IMR-90 (cell line): ENCODE results near the gene STRIP2. TPM values are rescaled to one million over a fixed set of nuclear protein-coding genes. Genes with fewer than 3 reads are reported as not detected.

Source experiments
- ATAC-seq: fragments of 200-7000 bp; cut with Tn5 transposase; 2 replicates; pipeline ENCODE4 v1.9.1; 2020; ENCODE audit warnings: low read depth, mild to moderate bottlenecking, moderate library complexity
- BruUV-seq: library from RNA; stranded (reverse); fragments of 400-500 nt; replicated peaks from 2 replicates; lab custom pipeline; 2021; lab: Mats Ljungman, UMichigan
- CTCF ChIA-PET: fragments of 300-600 bp; formaldehyde crosslinking; extraction: SDS; loops from one replicate; lab custom pipeline; 2021; ENCODE audit warnings: antibody characterized with exemption; lab: Yijun Ruan, JAX
- POLR2A ChIA-PET: fragments of 300-600 bp; sonication (Branson Sonifier 250); formaldehyde crosslinking; loops from one replicate; lab custom pipeline; 2022; ENCODE audit warnings: antibody characterized with exemption; ENCODE audit not compliant: unreplicated experiment; lab: Charles Lee
- DNase-seq: peaks from one replicate; pipeline ENCODE4 v3.0.0; 2013
- H2AFZ ChIP-seq: replicated peaks from 2 replicates; pipeline ENCODE3; 2013; ENCODE audit warnings: low read length, mild to moderate bottlenecking; ENCODE audit not compliant: poor library complexity
- H2AK5ac ChIP-seq: 2 replicates; pipeline ENCODE4 v1.6.1; 2013; ENCODE audit warnings: low read depth, low read length, inconsistent platforms
- H2AK9ac ChIP-seq: replicated peaks from 2 replicates; pipeline ENCODE3; 2013; ENCODE audit warnings: mild to moderate bottlenecking, low read depth, low read length, moderate library complexity; ENCODE audit not compliant: poor library complexity
- H2BK120ac ChIP-seq: 2 replicates; pipeline ENCODE4 v1.6.1; 2013; ENCODE audit warnings: low read depth, low read length, inconsistent platforms
- H2BK15ac ChIP-seq: 3 replicates; pipeline ENCODE4 v1.6.1; 2013; ENCODE audit warnings: low read depth, low read length, inconsistent platforms
- H2BK20ac ChIP-seq: 2 replicates; pipeline ENCODE4 v1.6.1; 2013; ENCODE audit warnings: low read depth, mild to moderate bottlenecking, inconsistent platforms, low read length, moderate library complexity
- H2BK5ac ChIP-seq: 2 replicates; pipeline ENCODE4 v1.6.1; 2013; ENCODE audit warnings: mild to moderate bottlenecking, low read depth, low read length, inconsistent platforms; ENCODE audit not compliant: poor library complexity, severe bottlenecking
- H3K14ac ChIP-seq: replicated peaks from 2 replicates; pipeline ENCODE4 v1.6.1; 2013; ENCODE audit warnings: low read depth, low read length, inconsistent platforms
- H3K18ac ChIP-seq: 2 replicates; pipeline ENCODE4 v1.6.1; 2013; ENCODE audit warnings: low read depth, low read length, control low read depth
- H3K23ac ChIP-seq: 2 replicates; pipeline ENCODE4 v1.6.1; 2013; ENCODE audit warnings: low read depth, low read length, inconsistent platforms
- H3K27ac ChIP-seq: 2 replicates; pipeline ENCODE4 v1.5.1; 2013; ENCODE audit warnings: mild to moderate bottlenecking, control low read depth, low read length; ENCODE audit not compliant: insufficient read depth
- H3K27me3 ChIP-seq: 2 replicates; pipeline ENCODE4 v1.6.1; 2013; ENCODE audit warnings: low read length; ENCODE audit not compliant: control insufficient read depth, insufficient read depth
- H3K36me3 ChIP-seq: 2 replicates; pipeline ENCODE4 v1.6.1; 2013; ENCODE audit warnings: low read length, mixed read lengths; ENCODE audit not compliant: control insufficient read depth, insufficient read depth
- H3K4ac ChIP-seq: 2 replicates; pipeline ENCODE4 v1.6.1; 2013; ENCODE audit warnings: low read depth, low read length, inconsistent platforms
- H3K4me1 ChIP-seq: 2 replicates; pipeline ENCODE4 v1.6.1; 2013; ENCODE audit warnings: low read length, mixed read lengths; ENCODE audit not compliant: control insufficient read depth, insufficient read depth
- H3K4me2 ChIP-seq: 2 replicates; pipeline ENCODE4 v1.6.1; 2013; ENCODE audit warnings: low read depth, mild to moderate bottlenecking, control low read depth, low read length, moderate library complexity
- H3K4me3 ChIP-seq: 2 replicates; pipeline ENCODE4 v1.5.1; 2013; ENCODE audit warnings: low read depth, mild to moderate bottlenecking, control low read depth, low read length, moderate library complexity; ENCODE audit not compliant: insufficient read depth
- H3K56ac ChIP-seq: 2 replicates; pipeline ENCODE4 v1.6.1; 2013; ENCODE audit warnings: low read length, inconsistent platforms; ENCODE audit not compliant: insufficient read depth; ENCODE audit errors: extremely low read depth
- H3K79me1 ChIP-seq, 2 experiments: 2 replicates each; pipeline ENCODE4 v1.6.1; 2013; ENCODE audit warnings: low read length in 2 of 2, inconsistent platforms in 1 of 2, low read depth in 1 of 2
- H3K9ac ChIP-seq: 2 replicates; pipeline ENCODE4 v1.6.1; 2013; ENCODE audit warnings: low read depth, low read length, control low read depth
- H3K9me1 ChIP-seq: 2 replicates; pipeline ENCODE4 v1.6.1; 2013; ENCODE audit warnings: low read length, inconsistent platforms; ENCODE audit not compliant: insufficient read depth
- H3K9me3 ChIP-seq: 2 replicates; pipeline ENCODE4 v1.6.1; 2013; ENCODE audit warnings: low read length; ENCODE audit not compliant: control insufficient read depth, insufficient read depth
- H4K20me1 ChIP-seq: 2 replicates; pipeline ENCODE4 v1.6.1; 2013; ENCODE audit warnings: low read length, inconsistent platforms; ENCODE audit not compliant: insufficient read depth
- H4K5ac ChIP-seq: 2 replicates; pipeline ENCODE4 v1.6.1; 2013; ENCODE audit warnings: mild to moderate bottlenecking, low read depth, low read length, control low read depth
- H4K8ac ChIP-seq, 2 experiments: 2 replicates each; pipeline ENCODE4 v1.6.1; 2013; ENCODE audit warnings: low read depth in 2 of 2, low read length in 2 of 2, control low read depth in 1 of 2, inconsistent platforms in 1 of 2
- H4K91ac ChIP-seq: 2 replicates; pipeline ENCODE4 v1.6.1; 2013; ENCODE audit warnings: low read depth, low read length, inconsistent platforms; ENCODE audit not compliant: insufficient read depth
- BHLHE40 ChIP-seq: fragments of 150-350 bp; IDR thresholded peaks from 2 replicates; pipeline ENCODE4 v1.6.1; 2016; ENCODE audit warnings: mild to moderate bottlenecking, low read depth, low read length
- CHD1 ChIP-seq: IDR thresholded peaks from 2 replicates; pipeline ENCODE4 v1.6.1; 2012; ENCODE audit warnings: low read depth, low read length, improper control_type of control experiment
- FOS ChIP-seq: fragments of 150-350 bp; IDR thresholded peaks from 2 replicates; pipeline ENCODE4 v1.6.1; 2016; ENCODE audit warnings: low read depth, low read length
- MAZ ChIP-seq: IDR thresholded peaks from 2 replicates; pipeline ENCODE4 v1.6.1; 2012; ENCODE audit warnings: low read depth, mild to moderate bottlenecking, low read length, improper control_type of control experiment, moderate library complexity, borderline replicate concordance
- MXI1 ChIP-seq: IDR thresholded peaks from 2 replicates; pipeline ENCODE4 v1.6.1; 2012; ENCODE audit warnings: low read depth, mild to moderate bottlenecking, low read length, moderate library complexity, borderline replicate concordance
- NFE2L2 ChIP-seq: fragments of 150-350 bp; IDR thresholded peaks from 2 replicates; pipeline ENCODE4 v1.6.1; 2016; ENCODE audit warnings: low read depth, mild to moderate bottlenecking, low read length
- POLR2A ChIP-seq: IDR thresholded peaks from 2 replicates; pipeline ENCODE4 v1.6.1; 2012; ENCODE audit warnings: mild to moderate bottlenecking, low read depth, low read length
- RAD21 ChIP-seq: IDR thresholded peaks from 2 replicates; pipeline ENCODE4 v1.6.1; 2012; ENCODE audit warnings: low read length, improper control_type of control experiment
- RFX5 ChIP-seq: IDR thresholded peaks from 2 replicates; pipeline ENCODE4 v1.8.0; 2012; ENCODE audit warnings: low read depth, mild to moderate bottlenecking, low read length, moderate library complexity
- dilution Hi-C: fragments of 300-500 bp; cut with HindIII; formaldehyde crosslinking; loops from one replicate; pipeline ENCODE4 v1.14.3; 2018; ENCODE audit warnings: low sequenced_read_pairs; ENCODE audit not compliant: unreplicated experiment
- in situ Hi-C: fragments of 300-500 bp; cut with MboI; formaldehyde crosslinking; loops from 3 replicates; pipeline ENCODE4 v1.14.3; 2019; ENCODE audit warnings: low sequenced_read_pairs, inconsistent platforms, mixed read lengths
- intact Hi-C: fragments of 100-400 bp; cut with micrococcal nuclease; formaldehyde crosslinking; loops from 2 replicates; pipeline ENCODE4 v1.10.0; 2022
- polyA plus RNA-seq, 3 experiments: library from polyadenylated mRNA; depleted of rRNA; stranded (reverse); fragments of >200 nt; gene quantifications; 2 replicates each; pipeline ENCODE4 v1.2.3, GENCODE V29; 2012; ENCODE audit warnings: low replicate concordance in 1 of 3
- total RNA-seq: library from RNA; depleted of rRNA; stranded (reverse); fragments of >200 nt; gene quantifications from 2 replicates; pipeline ENCODE4 v1.2.3, GENCODE V29; 2012

The STRIP2 gene
- total and polyA plus RNA-seq, 2 of the 4 experiments (the other 2 are of a cell fraction), result 1.8 to 3.0 TPM

DNA sequence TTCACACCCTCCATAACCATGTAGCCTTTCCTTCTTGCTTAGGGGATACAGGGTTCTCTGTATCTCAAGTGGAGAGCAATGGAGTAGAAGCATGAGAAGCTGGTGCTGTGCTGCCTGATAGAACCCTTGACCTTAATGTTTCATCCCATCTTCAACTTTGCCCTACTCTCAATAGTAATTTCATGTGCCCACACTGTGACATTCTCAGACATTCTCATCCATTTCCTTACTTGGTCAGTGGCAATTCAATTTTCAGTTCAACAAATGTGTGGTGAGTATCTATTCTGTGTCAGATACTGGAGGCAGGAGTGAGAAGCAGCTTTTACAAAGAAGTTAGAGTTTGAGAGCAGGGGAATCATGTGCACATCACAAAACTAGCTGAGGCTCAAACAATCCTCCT lies 16.1 kb downstream of the STRIP2 start:
- peak overlapping the region; percentile 5; the same call in 1 of the 2 replicates for H3K23ac ChIP-seq
- H2AK9ac ChIP-seq, result no peak overlapping the region
- H3K79me1 ChIP-seq, result no peaks in the 10 kb centered on the region
- TF ChIP-seq RAD21, result no peak
- no peak for TF ChIP-seq POLR2A
- TF ChIP-seq MAZ, result no peak
- no peak for TF ChIP-seq BHLHE40
- TF ChIP-seq FOS, result no peak
- TF ChIP-seq CHD1, result no peak
- TF ChIP-seq MXI1, result no peak
- no peak for TF ChIP-seq RFX5
- no peak for TF ChIP-seq NFE2L2
- H2BK20ac ChIP-seq, result peak overlapping the region; percentile 61
- H3K4me1 ChIP-seq, result no peaks in the 10 kb centered on the region; the same call in 1 of the 2 replicates
- no peak overlapping the region for H3K9ac ChIP-seq
- dilution Hi-C loops, result no loop called here
- no peak overlapping the region for H3K4me3 ChIP-seq
- peak overlapping the region; percentile 68 for H2BK5ac ChIP-seq
- H4K8ac ChIP-seq, result peak overlapping the region in 1 of 2 experiments; percentile 5; a peak in 1 of 4 replicates
- H3K4me2 ChIP-seq, result no peak overlapping the region
- no peak overlapping the region for H2AFZ ChIP-seq
- no peak overlapping the region for H4K5ac ChIP-seq
- intact Hi-C loops, result no loop called here
- H3K9me1 ChIP-seq, result no peaks in the 10 kb centered on the region
- H3K27ac ChIP-seq, result no peak overlapping the region
- H2AK5ac ChIP-seq, result 0 out of 2 replicates have a peak overlapping the region, but pooled peaks have one; percentile 13
- in situ Hi-C loops, result no loop called here
- no peak overlapping the region for H4K91ac ChIP-seq
- no peak overlapping the region for H3K56ac ChIP-seq
- POLR2A ChIA-PET, result no interaction called here
- H2BK15ac ChIP-seq, result peak overlapping the region; percentile 81; the same call in 1 of the 3 replicates
- H3K14ac ChIP-seq, result peak overlapping the region; percentile 79
- no peaks in the 10 kb centered on the region for H3K36me3 ChIP-seq
- H3K18ac ChIP-seq, result 0 out of 2 replicates have a peak overlapping the region, but pooled peaks have one; percentile 27
- H3K9me3 ChIP-seq, result peaks cover 6% of the 10 kb centered on the region
- ATAC-seq (peak; percentile 29; the same call in 1 of the 2 replicates), DNase-seq (no peak)
- no peaks in the 10 kb centered on the region for H3K27me3 ChIP-seq
- CTCF ChIA-PET, result interaction anchor here (0.6 to 1.8 kb wide), 2 partner anchors 14 to 83 kb away, joined by 3 read pairs; no protein-coding TSS in a partner anchor
- no TSS peak for BruUV-seq
- peak overlapping the region; percentile 59; the same call in 1 of the 2 replicates for H2BK120ac ChIP-seq
- H4K20me1 ChIP-seq, result no peaks in the 10 kb centered on the region
- peak overlapping the region; percentile 20; the same call in 1 of the 2 replicates for H3K4ac ChIP-seq
